Stimulated activated CD8-positive, alpha-beta memory T cell treated with anti-CD3 and anti-CD28 coated beads, Interleukin-7, amount 100 ng/mL, for 4 hours (primary cell): ENCODE data around the gene SLC35F1.

ENCODE experiments used
- DNase-seq, 2 donors: peaks; one replicate each; pipeline ENCODE4 v3.0.0-alpha.2; 2020; ENCODE audit warnings: low read depth in 2 of 2

The SLC35F1 gene

GRCh38 chr6:118197539-118197938 is 290.5 kb downstream of the SLC35F1 start:
- DNase-seq, result no peak

GRCh38 chr6:118198746-118199145 is 291.7 kb downstream of the SLC35F1 start:
- DNase-seq, result no peak

GRCh38 chr6:118200160-118200559 is 293.1 kb downstream of the SLC35F1 start:
- DNase-seq, result no peak

- no peak for DNase-seq
These were observed 295.5 kb downstream of the SLC35F1 start for GRCh38 chr6:118202517-118202916.

- no peak for DNase-seq
These were observed 296.5 kb downstream of the SLC35F1 start for GRCh38 chr6:118203545-118203944.

GRCh38 chr6:118206221-118206620 is 299.2 kb downstream of the SLC35F1 start:
- no peak for DNase-seq

GRCh38 chr6:118207947-118208346 is 300.9 kb downstream of the SLC35F1 start:
- DNase-seq, result no peak

GRCh38 chr6:118212451-118213173 is 305.5 kb downstream of the SLC35F1 start:
- DNase-seq, result no peak

- no peak for DNase-seq
These were observed 308.2 kb downstream of the SLC35F1 start for GRCh38 chr6:118215269-118215668.

- DNase-seq, result no peak
These were observed 309.7 kb downstream of the SLC35F1 start for GRCh38 chr6:118216751-118217150.

GRCh38 chr6:118218156-118218555 is 311.1 kb downstream of the SLC35F1 start:
- DNase-seq, result no peak

- DNase-seq, result no peak
These were observed 313.5 kb downstream of the SLC35F1 start for GRCh38 chr6:118220429-118221128.

GRCh38 chr6:118223316-118223715 is 316.3 kb downstream of the SLC35F1 start:
- DNase-seq, result no peak

- DNase-seq, result no peak
These were observed 321.8 kb downstream of the SLC35F1 start for GRCh38 chr6:118228886-118229285.

GRCh38 chr6:118240878-118241528 is 333.9 kb downstream of the SLC35F1 start:
- DNase-seq, result no peak

- no peak for DNase-seq
These were observed 339.3 kb downstream of the SLC35F1 start for GRCh38 chr6:118246406-118246805.

GRCh38 chr6:118248171-118248570 is 341.1 kb downstream of the SLC35F1 start:
- no peak for DNase-seq

- DNase-seq, result no peak
These were observed 342.6 kb downstream of the SLC35F1 start for GRCh38 chr6:118249680-118250079.

GRCh38 chr6:118252474-118252873 is 345.4 kb downstream of the SLC35F1 start:
- DNase-seq, result no peak

- DNase-seq, result no peak
These were observed 346.7 kb downstream of the SLC35F1 start for GRCh38 chr6:118253741-118254140.

GRCh38 chr6:118260833-118261232 is 353.8 kb downstream of the SLC35F1 start:
- DNase-seq, result no peak

- DNase-seq, result no peak
These were observed 356.9 kb downstream of the SLC35F1 start for GRCh38 chr6:118263921-118264486.

GRCh38 chr6:118269659-118270058 is 362.6 kb downstream of the SLC35F1 start:
- no peak for DNase-seq
